BLaER1 (cell line): ENCODE data around the gene AP3B1.

Experiments used
- H3K27ac ChIP-seq: shearing (Covaris generic); formaldehyde crosslinking; 2 replicates; pipeline ENCODE4 v1.8.1; 2022
- H3K27me3 ChIP-seq: shearing (Covaris generic); formaldehyde crosslinking; 2 replicates; pipeline ENCODE4 v1.8.1; 2022
- H3K36me3 ChIP-seq: shearing (Covaris generic); formaldehyde crosslinking; 2 replicates; pipeline ENCODE4 v1.8.1; 2022
- H3K4me1 ChIP-seq: shearing (Covaris generic); formaldehyde crosslinking; 2 replicates; pipeline ENCODE4 v1.8.1; 2022
- H3K4me2 ChIP-seq: shearing (Covaris generic); formaldehyde crosslinking; 2 replicates; pipeline ENCODE4 v1.8.1; 2022
- H3K4me3 ChIP-seq: shearing (Covaris generic); formaldehyde crosslinking; 2 replicates; pipeline ENCODE4 v1.8.1; 2022
- H3K9ac ChIP-seq: shearing (Covaris generic); formaldehyde crosslinking; 2 replicates; pipeline ENCODE4 v1.8.1; 2022
- H3K9me3 ChIP-seq: shearing (Covaris generic); formaldehyde crosslinking; 2 replicates; pipeline ENCODE4 v1.8.1; 2022
- H4K20me1 ChIP-seq: shearing (Covaris generic); formaldehyde crosslinking; 2 replicates; pipeline ENCODE4 v1.8.1; 2022
- Cebpa-rat ChIP-seq: shearing (Covaris generic); IDR thresholded peaks from 2 replicates; pipeline ENCODE4 v1.8.1; 2022

The AP3B1 gene

GRCh38 chr5:78019744-78020143 is 274.8 kb downstream of the AP3B1 start:
- H3K27me3 ChIP-seq: no peaks in the 10 kb centered on the region

GRCh38 chr5:78016863-78017529 is 277.5 kb downstream of the AP3B1 start:
- Histone ChIP-seq H3K9ac (no peak overlapping the region), H3K27me3 (no peaks in the 10 kb centered on the region), H3K4me3 (no peak overlapping the region), H3K27ac (no peak overlapping the region), H3K9me3 (no peaks in the 10 kb centered on the region), H3K36me3 (peaks cover 10% of the 10 kb centered on the region; the same call in 1 of the 2 replicates), H3K4me2 (no peak overlapping the region), H3K4me1 (no peaks in the 10 kb centered on the region), H4K20me1 (no peaks in the 10 kb centered on the region)
- no peak for TF ChIP-seq Cebpa-rat

More at GRCh38 chr5:78019744-78020143, 274.8 kb downstream of the AP3B1 start:
- Histone ChIP-seq H4K20me1 (no peaks in the 10 kb centered on the region), H3K9ac (no peak overlapping the region), H3K27ac (no peak overlapping the region), H3K9me3 (no peaks in the 10 kb centered on the region), H3K4me2 (no peak overlapping the region), H3K36me3 (0 out of 2 replicates have a peak, but pooled peaks cover 3% of the 10 kb centered on the region), H3K4me3 (no peak overlapping the region), H3K4me1 (no peaks in the 10 kb centered on the region)
- TF ChIP-seq Cebpa-rat: no peak

- H3K4me3 ChIP-seq: no peak overlapping the region
- no peak overlapping the region for H3K27ac ChIP-seq
- no peak overlapping the region for H3K9ac ChIP-seq
- H3K36me3 ChIP-seq: peaks cover 10% of the 10 kb centered on the region; the same call in 1 of the 2 replicates
- H3K9me3 ChIP-seq: no peaks in the 10 kb centered on the region
- TF ChIP-seq Cebpa-rat: no peak
- no peak overlapping the region for H3K4me2 ChIP-seq
- H4K20me1 ChIP-seq: no peaks in the 10 kb centered on the region
- no peaks in the 10 kb centered on the region for H3K27me3 ChIP-seq
- no peaks in the 10 kb centered on the region for H3K4me1 ChIP-seq
Observed at GRCh38 chr5:78009937-78010527, 284.5 kb downstream of the AP3B1 start.

GRCh38 chr5:78008356-78008967 is 286.0 kb downstream of the AP3B1 start:
- no peaks in the 10 kb centered on the region for H3K27me3 ChIP-seq
- peaks cover 4% of the 10 kb centered on the region; the same call in 1 of the 2 replicates for H3K36me3 ChIP-seq
- H3K9me3 ChIP-seq: no peaks in the 10 kb centered on the region
- H3K4me1 ChIP-seq: no peaks in the 10 kb centered on the region
- H3K27ac ChIP-seq: no peak overlapping the region
- no peak overlapping the region for H3K9ac ChIP-seq
- no peaks in the 10 kb centered on the region for H4K20me1 ChIP-seq
- no peak for TF ChIP-seq Cebpa-rat
- no peak overlapping the region for H3K4me3 ChIP-seq
- H3K4me2 ChIP-seq: no peak overlapping the region

- H3K36me3 ChIP-seq: no peaks in the 10 kb centered on the region
- TF ChIP-seq Cebpa-rat: no peak
- no peaks in the 10 kb centered on the region for H4K20me1 ChIP-seq
- H3K9ac ChIP-seq: no peak overlapping the region
- no peak overlapping the region for H3K4me2 ChIP-seq
- no peaks in the 10 kb centered on the region for H3K27me3 ChIP-seq
- H3K27ac ChIP-seq: no peak overlapping the region
- no peaks in the 10 kb centered on the region for H3K4me1 ChIP-seq
- no peak overlapping the region for H3K4me3 ChIP-seq
- no peaks in the 10 kb centered on the region for H3K9me3 ChIP-seq
Observed at GRCh38 chr5:78007233-78007632, 287.3 kb downstream of the AP3B1 start.

- H3K9ac ChIP-seq: no peak overlapping the region
- H3K36me3 ChIP-seq: no peaks in the 10 kb centered on the region
- H3K4me2 ChIP-seq: no peak overlapping the region
- H3K9me3 ChIP-seq: no peaks in the 10 kb centered on the region
- no peak for TF ChIP-seq Cebpa-rat
- no peak overlapping the region for H3K4me3 ChIP-seq
- H3K27ac ChIP-seq: no peak overlapping the region
- H3K27me3 ChIP-seq: no peaks in the 10 kb centered on the region
- no peaks in the 10 kb centered on the region for H3K4me1 ChIP-seq
- no peaks in the 10 kb centered on the region for H4K20me1 ChIP-seq
Observed at GRCh38 chr5:78006449-78006848, 288.0 kb downstream of the AP3B1 start.

GRCh38 chr5:78005021-78005785 is 289.3 kb downstream of the AP3B1 start:
- H3K9ac ChIP-seq: no peak overlapping the region
- H3K27ac ChIP-seq: no peak overlapping the region
- H4K20me1 ChIP-seq: no peaks in the 10 kb centered on the region
- no peak for TF ChIP-seq Cebpa-rat
- no peaks in the 10 kb centered on the region; the same call in 1 of the 2 replicates for H3K36me3 ChIP-seq
- no peaks in the 10 kb centered on the region for H3K27me3 ChIP-seq
- H3K4me1 ChIP-seq: no peaks in the 10 kb centered on the region
- H3K9me3 ChIP-seq: no peaks in the 10 kb centered on the region
- no peak overlapping the region for H3K4me3 ChIP-seq
- no peak overlapping the region for H3K4me2 ChIP-seq

GRCh38 chr5:78004559-78004958 is 289.9 kb downstream of the AP3B1 start:
- H3K27ac ChIP-seq: no peak overlapping the region
- no peaks in the 10 kb centered on the region for H3K27me3 ChIP-seq
- no peak overlapping the region for H3K4me3 ChIP-seq
- no peaks in the 10 kb centered on the region for H3K9me3 ChIP-seq
- no peak overlapping the region for H3K4me2 ChIP-seq
- no peaks in the 10 kb centered on the region for H4K20me1 ChIP-seq
- H3K9ac ChIP-seq: no peak overlapping the region
- no peak for TF ChIP-seq Cebpa-rat
- no peaks in the 10 kb centered on the region for H3K4me1 ChIP-seq
- H3K36me3 ChIP-seq: peaks cover 6% of the 10 kb centered on the region; the same call in 1 of the 2 replicates

GRCh38 chr5:78003919-78004318 is 290.6 kb downstream of the AP3B1 start:
- no peaks in the 10 kb centered on the region for H3K27me3 ChIP-seq
- H3K9me3 ChIP-seq: no peaks in the 10 kb centered on the region
- H3K4me2 ChIP-seq: no peak overlapping the region
- H3K36me3 ChIP-seq: peaks cover 11% of the 10 kb centered on the region
- H4K20me1 ChIP-seq: no peaks in the 10 kb centered on the region
- no peaks in the 10 kb centered on the region for H3K4me1 ChIP-seq
- no peak overlapping the region for H3K27ac ChIP-seq
- no peak overlapping the region for H3K4me3 ChIP-seq
- TF ChIP-seq Cebpa-rat: no peak
- no peak overlapping the region for H3K9ac ChIP-seq
